ENCODE measurements around the gene DDC.

Gene DDC

DNA sequence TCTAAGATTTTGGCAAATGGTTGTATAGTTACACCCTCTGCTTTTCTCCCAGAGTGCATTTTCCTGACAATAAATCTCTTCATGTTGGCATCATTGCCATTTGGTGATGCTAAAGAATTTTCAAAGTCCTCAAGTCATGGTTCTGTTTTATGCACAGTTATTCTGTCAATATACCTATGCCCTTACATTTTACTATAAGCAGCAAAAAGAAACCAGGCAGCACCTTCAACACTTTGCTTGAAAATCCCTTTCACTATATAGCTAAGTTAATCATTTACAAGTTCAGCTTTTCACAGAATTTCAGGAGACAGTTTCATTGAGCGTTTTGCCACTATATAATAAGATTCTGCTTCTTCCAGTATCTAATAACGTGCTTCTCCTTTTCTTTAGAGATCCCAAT lies 137.7 kb downstream of the DDC start:
- in situ Hi-C loops (cut with HindIII; ENCODE audit: low pct_unique_long_range_greater_than_20kb, low sequenced_read_pairs) = no loop called here
- no peak for TF ChIP-seq JUND (IDR thresholded peaks at IDR 0.05; ENCODE audit: low read depth)
- no peak for DNase-seq (ENCODE audit: low read depth in 1 of 2, low spot score in 1 of 2)

DNA sequence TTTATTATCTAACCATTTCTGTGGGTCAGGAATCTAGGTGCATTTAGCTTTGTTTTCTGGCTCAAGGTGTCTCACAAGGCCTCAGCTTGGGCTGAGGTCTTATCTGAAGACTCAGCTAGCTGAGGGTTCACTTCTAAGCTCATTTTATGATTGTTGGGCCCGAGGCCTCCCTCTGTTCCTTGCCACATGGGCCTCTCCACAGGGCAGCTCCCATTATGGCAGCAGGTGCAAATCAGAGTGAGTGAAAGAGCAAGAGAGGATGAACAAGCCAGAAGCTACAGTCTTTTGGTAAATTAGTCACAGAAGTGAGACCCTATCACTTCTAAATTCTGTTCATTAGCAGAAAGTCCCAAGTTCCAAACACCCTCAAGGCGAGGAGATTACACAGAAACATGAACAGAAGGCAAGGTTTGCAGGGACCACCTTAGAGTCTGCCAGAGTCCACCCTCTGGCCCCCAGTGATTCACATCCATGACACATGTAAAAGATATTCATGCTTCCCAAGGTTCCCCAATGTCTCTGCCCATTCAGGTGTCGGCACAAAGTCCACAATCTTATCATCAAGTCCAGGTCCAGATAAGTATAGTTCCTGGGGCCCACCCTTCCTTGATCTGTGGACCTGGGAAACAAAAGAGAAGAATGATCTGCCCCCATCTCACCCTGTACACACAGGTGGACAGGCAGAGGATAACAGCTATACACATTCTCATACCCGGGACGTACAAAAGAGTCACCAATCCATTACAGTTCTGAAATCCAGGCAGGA lies 138.7 kb downstream of the DDC start:
- no peak for DNase-seq (ENCODE audit: low read depth in 1 of 2, low spot score in 1 of 2)
- in situ Hi-C loops (cut with HindIII; ENCODE audit: low pct_unique_long_range_greater_than_20kb, low sequenced_read_pairs) = no loop called here
- no peak for TF ChIP-seq JUND (IDR thresholded peaks at IDR 0.05; ENCODE audit: low read depth)

DNA sequence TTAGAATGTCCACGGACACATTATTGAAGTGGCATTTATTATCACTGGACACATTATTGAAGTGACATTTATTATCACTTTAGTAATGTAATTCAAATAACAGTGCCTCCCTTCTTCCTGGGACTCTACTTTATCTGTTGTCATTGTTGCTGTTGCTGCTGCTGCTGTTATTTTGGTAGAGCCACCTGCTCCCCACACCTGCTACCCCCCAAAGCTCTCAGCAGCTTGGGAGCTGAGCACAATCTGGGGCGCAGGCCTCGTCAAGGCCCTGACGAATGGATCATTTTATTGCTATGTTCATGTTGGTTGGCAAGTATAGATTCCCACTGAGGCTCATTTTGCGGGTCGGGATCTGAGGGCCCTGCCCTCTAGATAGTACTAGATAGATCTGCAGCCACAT lies 139.9 kb downstream of the DDC start:
- no peak for DNase-seq (ENCODE audit: low read depth in 1 of 2, low spot score in 1 of 2)
- in situ Hi-C loops (cut with HindIII; ENCODE audit: low pct_unique_long_range_greater_than_20kb, low sequenced_read_pairs) = no loop called here
- no peak for TF ChIP-seq JUND (IDR thresholded peaks at IDR 0.05; ENCODE audit: low read depth)

DNA sequence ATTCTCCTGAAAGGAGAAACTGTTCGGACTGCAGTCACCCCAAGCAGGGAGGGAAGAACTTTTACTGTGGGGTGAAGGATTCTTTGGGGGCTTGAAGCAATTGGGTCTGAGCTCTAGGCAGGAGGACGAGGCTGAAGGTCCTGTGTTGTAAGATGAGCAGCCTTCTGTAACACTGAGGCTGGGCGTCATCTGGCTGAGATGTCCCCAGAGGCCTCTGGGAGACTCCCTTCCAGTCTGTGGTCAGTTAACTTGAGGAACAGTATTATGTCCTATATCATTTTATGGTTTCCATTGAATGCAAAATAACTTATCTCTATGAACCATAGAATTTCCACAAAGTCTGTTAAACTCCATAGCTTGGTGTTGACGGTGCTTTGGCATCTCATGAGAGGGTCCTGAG lies 141.3 kb downstream of the DDC start:
- TF ChIP-seq JUND (IDR thresholded peaks at IDR 0.05; ENCODE audit: low read depth) = no peak
- in situ Hi-C loops (cut with HindIII; ENCODE audit: low pct_unique_long_range_greater_than_20kb, low sequenced_read_pairs) = no loop called here
- no peak for DNase-seq (ENCODE audit: low read depth in 1 of 2, low spot score in 1 of 2)

DNA sequence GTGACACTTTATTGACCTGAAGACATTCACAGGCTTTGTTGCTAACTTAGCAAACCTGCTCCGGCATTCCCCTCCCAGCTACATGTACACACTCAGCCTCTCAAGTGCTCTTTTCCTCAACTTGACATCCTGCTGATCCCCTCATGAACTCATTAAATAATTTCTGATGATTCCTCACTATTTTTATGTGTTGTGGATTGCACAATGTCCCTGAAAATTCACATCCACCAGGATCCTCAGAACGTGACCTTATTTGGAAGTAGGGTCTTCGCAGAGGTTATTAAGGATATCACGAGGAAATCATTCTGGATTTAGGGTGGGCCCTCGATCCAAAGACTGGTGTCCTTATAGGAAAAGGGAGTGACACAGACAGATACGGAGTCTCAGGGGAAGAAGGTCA lies 142.3 kb downstream of the DDC start:
- in situ Hi-C loops (cut with HindIII; ENCODE audit: low pct_unique_long_range_greater_than_20kb, low sequenced_read_pairs) = no loop called here
- DNase-seq (ENCODE audit: low read depth in 1 of 2, low spot score in 1 of 2) = no peak
- TF ChIP-seq JUND (IDR thresholded peaks at IDR 0.05; ENCODE audit: low read depth) = no peak

DNA sequence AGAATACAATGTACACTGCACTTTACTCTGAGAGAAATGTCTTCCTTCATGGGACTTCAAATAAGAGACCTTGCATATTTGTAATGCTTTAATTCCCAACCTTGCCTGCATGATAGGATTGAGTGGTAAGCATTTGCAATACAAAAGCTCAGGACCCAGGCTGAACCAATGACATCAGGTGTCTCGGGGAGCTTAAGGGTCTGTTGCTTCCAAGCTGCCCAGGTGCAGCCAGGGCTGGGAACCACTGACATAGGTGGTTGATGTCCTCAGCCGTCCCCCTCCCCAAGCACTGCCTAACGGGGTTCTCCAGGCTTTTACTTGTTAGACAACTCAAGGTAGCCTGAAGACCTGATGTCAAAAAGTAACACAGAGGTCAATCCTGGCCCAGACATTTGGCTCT lies 144.2 kb downstream of the DDC start:
- TF ChIP-seq JUND (IDR thresholded peaks at IDR 0.05; ENCODE audit: low read depth) = no peak
- no peak for DNase-seq (ENCODE audit: low read depth in 1 of 2, low spot score in 1 of 2)
- in situ Hi-C loops (cut with HindIII; ENCODE audit: low pct_unique_long_range_greater_than_20kb, low sequenced_read_pairs) = no loop called here

DNA sequence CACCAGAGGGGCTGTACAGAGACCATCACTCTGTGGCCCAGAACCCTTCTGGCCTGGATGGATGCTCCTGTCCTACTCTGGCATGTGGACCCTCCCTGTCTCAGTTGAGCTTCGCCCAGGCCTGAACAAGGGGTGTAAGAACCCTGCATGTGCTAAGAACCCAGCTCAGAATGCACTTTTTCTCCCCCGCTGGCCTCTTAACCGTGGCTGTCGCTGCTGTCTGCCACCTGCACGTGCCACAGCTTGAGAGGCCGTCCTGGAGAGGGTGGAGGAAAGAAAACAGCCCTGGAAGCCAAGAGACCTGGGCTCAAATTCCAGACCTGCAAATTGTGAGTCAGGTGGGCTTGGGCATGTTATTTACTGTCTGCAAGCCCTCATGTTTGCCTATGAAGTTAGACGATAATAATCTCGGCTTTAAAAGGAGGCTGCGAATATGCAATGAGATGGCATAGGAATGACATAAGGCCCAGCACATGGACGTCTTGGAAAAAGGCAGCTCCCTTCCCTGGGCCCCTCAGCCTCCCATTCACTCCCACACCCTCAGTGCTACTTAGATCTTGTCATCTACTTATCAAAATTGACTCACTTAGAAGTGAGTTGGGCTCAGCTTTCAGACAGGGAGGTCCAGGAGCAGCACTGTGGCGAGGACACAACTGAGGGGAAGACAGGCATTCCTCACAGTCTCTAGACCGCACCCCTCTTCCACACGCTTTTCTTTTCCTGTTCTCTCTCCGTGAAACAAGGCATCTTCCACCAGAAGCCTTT lies 146.5 kb downstream of the DDC start:
- DNase-seq (ENCODE audit: low read depth in 1 of 2, low spot score in 1 of 2) = no peak
- no peak for TF ChIP-seq JUND (IDR thresholded peaks at IDR 0.05; ENCODE audit: low read depth)
- in situ Hi-C loops (cut with HindIII; ENCODE audit: low pct_unique_long_range_greater_than_20kb, low sequenced_read_pairs) = no loop called here

DNA sequence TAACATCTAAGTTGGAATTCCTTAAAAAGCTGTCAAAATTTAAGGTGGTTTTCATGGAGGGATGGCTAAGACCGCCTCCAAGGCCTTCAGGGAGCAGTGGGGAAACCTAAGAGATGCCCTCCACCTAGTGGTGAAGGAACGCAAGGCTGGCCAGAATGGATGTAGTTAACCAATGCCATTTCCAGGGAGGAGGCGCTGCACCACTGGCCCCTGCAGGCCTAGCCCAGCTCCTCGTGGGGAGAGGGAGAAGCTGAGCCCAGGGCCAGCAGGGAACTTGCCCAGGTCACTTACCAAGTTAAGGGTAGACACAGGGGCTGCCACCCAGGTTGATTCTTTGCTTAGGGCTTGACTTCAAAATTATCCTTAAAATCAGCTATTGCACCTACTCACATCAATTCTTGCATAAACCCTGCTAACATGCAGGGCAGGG lies 147.1 kb downstream of the DDC start:
- peak; percentile 71 to 91 for DNase-seq (ENCODE audit: low read depth in 1 of 2, low spot score in 1 of 2)
- in situ Hi-C loops (cut with HindIII; ENCODE audit: low pct_unique_long_range_greater_than_20kb, low sequenced_read_pairs) = no loop called here
- no peak for TF ChIP-seq JUND (IDR thresholded peaks at IDR 0.05; ENCODE audit: low read depth)

DNA sequence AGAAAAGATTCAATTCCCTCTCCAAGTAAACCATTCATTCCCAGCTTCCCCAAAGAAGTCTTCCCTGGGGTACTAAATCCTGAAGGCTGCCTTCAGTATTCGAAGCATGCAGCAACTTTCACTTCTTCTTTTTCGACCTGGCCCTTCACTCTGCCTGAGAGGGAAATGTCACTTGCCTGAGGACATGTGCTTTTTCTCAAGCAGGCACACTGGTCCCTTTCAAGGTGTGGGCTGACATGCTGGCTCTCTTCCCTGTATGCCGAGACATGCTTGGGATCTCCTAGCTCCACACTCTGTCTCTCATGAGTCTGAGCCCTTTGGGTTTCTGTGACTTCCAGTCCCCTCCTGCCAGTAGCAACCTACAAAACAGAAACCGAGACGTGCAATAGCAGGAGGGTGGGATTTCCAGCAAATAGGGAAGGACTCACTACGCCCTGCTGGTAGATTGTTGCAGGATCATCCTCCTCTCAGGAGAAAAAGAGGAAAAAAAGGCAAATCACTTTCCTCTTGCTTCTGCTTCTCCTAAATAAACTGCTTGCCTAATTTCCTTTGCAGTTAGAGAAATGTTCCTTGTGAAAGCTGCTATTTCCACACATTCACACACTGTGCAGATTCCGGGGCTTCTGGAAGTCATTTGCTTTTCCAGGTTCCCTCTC lies 148.6 kb downstream of the DDC start:
- in situ Hi-C loops (cut with HindIII; ENCODE audit: low pct_unique_long_range_greater_than_20kb, low sequenced_read_pairs) = no loop called here
- no peak for TF ChIP-seq JUND (IDR thresholded peaks at IDR 0.05; ENCODE audit: low read depth)
- DNase-seq (ENCODE audit: low read depth in 1 of 2, low spot score in 1 of 2) = no peak

DNA sequence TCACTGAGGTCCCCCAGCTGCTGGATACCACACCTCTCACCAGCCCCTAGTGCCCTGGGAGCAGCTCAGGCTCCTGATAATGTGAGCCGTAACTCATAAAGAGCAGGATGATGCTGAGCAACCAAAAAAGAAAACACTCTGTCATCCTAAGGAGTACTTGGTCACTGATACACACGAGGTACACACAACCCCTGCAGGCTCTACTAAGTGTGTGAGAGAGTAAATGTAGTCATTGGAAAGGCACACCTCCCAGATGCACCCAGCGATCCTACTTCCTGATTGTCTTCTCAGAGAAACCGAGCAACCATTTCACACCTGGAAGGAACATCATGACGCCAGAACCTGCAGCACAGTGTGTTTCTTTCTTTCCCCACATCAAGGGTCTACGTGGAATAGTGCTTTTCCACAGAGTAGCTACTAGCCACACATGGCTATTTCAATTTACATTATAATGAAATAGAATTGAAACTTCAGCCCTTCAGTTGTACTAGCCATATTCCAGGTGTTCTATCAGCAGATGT lies 149.3 kb downstream of the DDC start:
- DNase-seq (ENCODE audit: low read depth in 1 of 2, low spot score in 1 of 2) = no peak
- in situ Hi-C loops (cut with HindIII; ENCODE audit: low pct_unique_long_range_greater_than_20kb, low sequenced_read_pairs) = no loop called here
- TF ChIP-seq JUND (IDR thresholded peaks at IDR 0.05; ENCODE audit: low read depth) = no peak

DNA sequence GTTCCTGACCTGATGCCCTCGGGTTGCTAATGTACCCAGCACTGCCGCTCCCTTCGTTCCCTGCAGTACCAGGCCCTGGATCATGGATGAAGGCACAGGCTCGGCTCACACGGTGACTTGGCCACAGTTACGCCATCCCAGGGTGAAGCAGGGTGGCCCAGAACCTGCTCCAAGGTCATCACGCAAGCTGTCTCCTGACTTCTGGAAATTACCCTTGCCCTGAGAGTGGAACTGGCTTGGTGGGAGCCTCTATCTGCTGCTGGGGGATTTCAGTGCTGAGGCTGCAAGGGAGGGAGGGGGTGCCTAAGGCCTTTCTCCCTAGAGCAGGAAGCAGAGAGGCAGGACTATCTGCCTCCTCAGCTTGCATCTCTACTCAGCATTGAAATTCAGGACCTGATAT lies 151.6 kb downstream of the DDC start:
- DNase-seq (ENCODE audit: low read depth in 1 of 2, low spot score in 1 of 2) = no peak
- in situ Hi-C loops (cut with HindIII; ENCODE audit: low pct_unique_long_range_greater_than_20kb, low sequenced_read_pairs) = no loop called here
- TF ChIP-seq JUND (IDR thresholded peaks at IDR 0.05; ENCODE audit: low read depth) = no peak

GRCh38 chr7:50412973-50413372 lies 152.2 kb downstream of the DDC start:
- no peak for DNase-seq (ENCODE audit: low read depth in 1 of 2, low spot score in 1 of 2)
- in situ Hi-C loops (cut with HindIII; ENCODE audit: low pct_unique_long_range_greater_than_20kb, low sequenced_read_pairs) = no loop called here
- TF ChIP-seq JUND (IDR thresholded peaks at IDR 0.05; ENCODE audit: low read depth) = no peak

- no peak for TF ChIP-seq JUND (IDR thresholded peaks at IDR 0.05; ENCODE audit: low read depth)
- no peak for DNase-seq (ENCODE audit: low read depth in 1 of 2, low spot score in 1 of 2)
- in situ Hi-C loops (cut with HindIII; ENCODE audit: low pct_unique_long_range_greater_than_20kb, low sequenced_read_pairs) = no loop called here
These were observed 153.9 kb downstream of the DDC start for GRCh38 chr7:50411332-50411731.

All from T47D (cell line).